GM21737 (cell line): ENCODE data around the gene SALL1.

Source experiments
- ATAC-seq: cut with Tn5 transposase; IDR thresholded peaks from one replicate; pipeline ENCODE4 v1.9.1; 2021; ENCODE audit warnings: mild to moderate bottlenecking, moderate library complexity; ENCODE audit not compliant: unreplicated experiment

Gene SALL1

DNA sequence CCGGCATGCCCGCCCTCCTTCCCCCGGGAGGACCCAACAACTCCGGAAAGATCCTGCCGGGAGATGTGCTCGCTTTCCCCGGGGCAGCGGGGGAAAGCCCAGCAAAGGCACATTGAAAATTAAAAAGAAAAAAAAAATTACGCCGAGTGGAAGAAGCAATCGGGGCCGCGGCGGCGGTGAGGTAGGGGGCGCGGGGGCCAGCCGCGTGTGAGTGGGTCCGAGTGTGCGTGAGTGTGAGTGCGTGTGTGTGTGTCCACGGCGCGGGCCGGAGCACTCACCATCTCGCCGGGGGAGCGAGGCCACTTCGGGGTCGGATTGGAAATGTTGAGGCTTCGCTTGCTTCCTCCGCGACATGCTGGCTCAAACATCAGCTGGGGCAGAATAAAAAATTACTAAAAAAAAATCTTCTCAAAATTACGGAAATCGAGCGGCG lies at the start of gene SALL1:
SALL1 (minus strand) TSS at position 383 of the 433 bp plus-strand sequence; CDS start at position 354, 29 bp downstream.
- no peak for ATAC-seq

- no peak for ATAC-seq
These were observed 49.7 kb upstream of the SALL1 start for GRCh38 chr16:51200793-51201192.

DNA sequence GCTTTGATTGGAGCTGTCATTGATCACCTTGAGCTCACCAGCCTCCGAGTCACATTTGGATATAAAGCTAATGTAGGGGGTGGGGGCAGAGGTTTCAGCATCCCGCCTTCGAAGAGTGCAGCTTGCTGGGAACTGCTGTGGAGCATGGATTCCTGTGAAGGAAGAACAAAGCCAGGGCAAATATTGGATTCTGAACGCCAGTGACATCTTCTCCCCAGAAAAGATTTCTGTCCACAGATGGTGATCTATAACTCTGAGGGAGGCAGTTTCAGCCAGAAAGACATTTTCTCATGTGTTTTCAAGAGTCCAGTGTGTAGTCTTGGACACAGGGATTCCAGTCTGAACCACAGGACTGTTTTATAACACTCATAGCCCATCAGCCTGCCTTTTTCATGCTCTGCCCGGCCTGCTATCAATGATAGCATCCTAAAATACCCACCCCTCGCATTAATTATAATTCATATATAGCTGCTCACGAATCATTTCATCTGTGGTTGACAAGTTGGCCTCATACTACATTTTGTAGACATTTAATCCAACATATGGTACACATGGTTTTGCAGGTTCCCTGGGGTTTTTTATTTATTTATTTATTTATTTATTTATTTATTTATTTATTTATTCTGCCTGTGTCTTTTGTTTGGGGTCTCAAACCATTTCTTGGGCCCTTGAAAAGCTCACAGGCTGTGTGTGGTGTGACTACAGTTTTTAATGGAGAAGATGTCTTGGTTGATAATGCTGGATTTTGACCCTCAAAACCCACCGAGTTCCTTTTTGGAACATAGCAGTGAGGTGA lies 47.1 kb upstream of the SALL1 start:
- ATAC-seq, result no peak

DNA sequence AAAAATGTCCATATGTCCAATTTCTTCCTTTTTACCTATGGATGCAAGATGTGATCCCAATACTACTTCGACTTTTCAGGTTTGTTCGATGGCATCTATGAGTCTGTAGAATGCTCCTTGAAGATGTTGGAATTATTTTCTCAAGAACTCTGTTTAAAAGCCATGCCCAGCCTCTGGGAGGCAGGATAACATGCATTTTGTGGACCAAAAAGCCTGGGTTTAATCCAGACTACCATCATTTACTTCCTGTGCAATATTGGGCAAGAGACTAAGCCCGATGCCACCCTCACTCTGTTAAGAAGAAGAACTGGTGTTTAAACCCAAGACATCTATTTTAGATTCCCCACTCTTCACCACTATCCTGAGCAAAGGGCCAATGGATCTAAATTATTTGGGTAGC lies 42.8 kb upstream of the SALL1 start:
- no peak for ATAC-seq

- no peak for ATAC-seq
These were observed 33.8 kb upstream of the SALL1 start for GRCh38 chr16:51184702-51185433.

DNA sequence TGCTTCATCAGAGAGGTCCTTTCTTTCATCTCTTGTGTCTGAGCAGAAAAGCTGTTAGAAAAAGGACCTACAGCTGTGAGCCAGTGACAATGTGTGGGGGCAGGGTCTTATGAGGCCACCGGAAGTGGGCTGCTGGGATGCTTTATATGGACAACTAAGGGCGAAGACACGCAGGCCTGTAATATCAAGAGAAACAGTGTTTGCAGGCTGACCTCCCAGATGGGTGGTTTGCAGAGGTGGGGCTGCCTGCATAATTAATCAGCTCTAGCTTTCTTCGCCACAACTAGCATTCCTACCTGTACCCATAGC lies 30.4 kb upstream of the SALL1 start:
- ATAC-seq, result no peak

DNA sequence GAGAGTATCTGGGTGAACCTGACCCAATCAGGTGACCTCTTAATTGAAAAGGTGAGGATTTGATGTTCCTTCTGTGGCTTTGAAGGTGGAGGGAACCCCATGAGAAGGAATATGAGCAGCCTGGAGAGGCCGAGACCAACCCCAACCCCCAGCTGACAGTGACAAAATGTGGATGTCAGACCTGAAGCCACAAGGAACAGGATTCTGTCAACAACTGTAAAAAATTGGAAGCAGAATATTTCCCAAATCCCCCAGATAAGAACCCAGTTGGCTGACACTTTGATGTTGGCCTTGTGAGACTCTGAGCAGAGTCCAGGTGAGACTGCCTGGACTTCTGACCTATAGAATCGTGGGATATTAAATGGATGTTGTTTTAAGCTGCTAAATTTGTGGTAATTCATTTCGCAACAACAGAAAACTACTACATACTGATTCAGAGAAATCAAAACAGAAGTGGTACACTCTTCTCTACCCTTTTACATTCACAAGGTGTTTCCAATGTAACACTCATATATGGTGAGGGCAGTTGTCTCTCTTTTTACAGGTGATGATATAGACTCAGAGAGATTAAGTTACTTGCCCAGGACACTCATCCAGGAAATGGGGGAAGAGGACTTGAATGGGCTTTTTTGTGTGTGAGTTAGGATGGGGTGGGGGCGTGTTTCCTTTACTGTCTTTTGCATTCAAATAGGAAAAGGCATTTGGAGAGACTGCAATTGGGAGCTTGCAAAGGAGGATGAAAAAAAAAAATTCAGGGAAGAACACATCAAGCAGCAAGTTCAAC lies 29.8 kb upstream of the SALL1 start:
- no peak for ATAC-seq

DNA sequence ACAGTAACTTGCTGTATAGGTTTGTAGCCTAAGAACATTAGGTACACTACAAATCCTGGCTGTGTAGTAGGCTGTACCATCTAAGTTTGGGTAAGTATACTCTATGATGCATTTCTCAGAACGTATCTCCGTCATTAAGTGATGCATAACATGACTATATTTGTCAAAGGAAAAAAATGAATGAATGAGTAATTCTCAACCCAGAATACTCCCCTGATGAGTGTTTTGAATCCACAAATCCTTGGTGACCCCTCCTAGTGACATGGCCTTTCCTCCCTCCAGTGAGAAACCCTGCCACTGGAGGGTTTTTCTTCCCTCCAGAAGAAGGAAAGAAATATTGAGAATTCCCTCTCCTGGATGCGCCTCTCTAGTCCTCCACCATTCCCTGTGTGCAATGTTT lies 24.0 kb upstream of the SALL1 start:
- no peak for ATAC-seq

GRCh38 chr16:51172368-51172767 lies 21.3 kb upstream of the SALL1 start:
- no peak for ATAC-seq

- ATAC-seq, result no peak
These were observed 17.7 kb upstream of the SALL1 start for GRCh38 chr16:51168755-51169154.

DNA sequence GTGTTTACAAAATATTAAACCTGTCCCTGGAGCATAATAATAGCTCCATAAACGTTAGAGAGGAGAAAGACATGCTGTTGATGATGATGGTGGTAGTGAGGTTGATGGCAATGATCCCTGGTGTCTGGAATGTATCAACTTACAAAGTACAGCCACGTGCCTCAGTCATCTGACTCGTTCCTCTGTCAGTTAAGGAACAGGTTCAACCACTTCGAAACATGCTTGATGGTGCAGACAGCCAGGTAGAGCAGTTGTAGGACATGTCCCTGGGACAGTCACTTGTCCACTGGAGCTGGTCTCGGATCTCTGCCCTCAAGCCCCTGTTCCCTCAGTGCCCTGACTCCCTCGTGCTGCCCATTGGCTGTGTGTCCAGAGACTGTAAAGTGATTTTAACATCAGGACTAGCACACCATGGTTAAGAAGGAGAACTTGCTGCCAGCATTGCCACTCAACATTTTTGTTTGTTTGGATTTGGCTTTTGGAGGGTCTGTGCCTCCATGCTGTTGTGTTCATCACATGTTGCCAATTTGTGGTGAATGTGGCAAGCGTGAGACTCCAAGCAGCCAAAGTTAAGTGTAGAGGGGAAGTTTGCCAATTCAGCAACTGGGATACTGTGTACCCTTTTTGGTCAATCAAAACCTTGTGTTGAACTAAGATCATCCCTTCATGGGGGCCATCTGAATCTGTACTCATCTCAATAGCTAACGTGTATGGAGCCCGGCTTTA lies 16.3 kb upstream of the SALL1 start:
- ATAC-seq, result no peak

GRCh38 chr16:51166541-51166940 lies 15.5 kb upstream of the SALL1 start:
- ATAC-seq, result no peak

DNA sequence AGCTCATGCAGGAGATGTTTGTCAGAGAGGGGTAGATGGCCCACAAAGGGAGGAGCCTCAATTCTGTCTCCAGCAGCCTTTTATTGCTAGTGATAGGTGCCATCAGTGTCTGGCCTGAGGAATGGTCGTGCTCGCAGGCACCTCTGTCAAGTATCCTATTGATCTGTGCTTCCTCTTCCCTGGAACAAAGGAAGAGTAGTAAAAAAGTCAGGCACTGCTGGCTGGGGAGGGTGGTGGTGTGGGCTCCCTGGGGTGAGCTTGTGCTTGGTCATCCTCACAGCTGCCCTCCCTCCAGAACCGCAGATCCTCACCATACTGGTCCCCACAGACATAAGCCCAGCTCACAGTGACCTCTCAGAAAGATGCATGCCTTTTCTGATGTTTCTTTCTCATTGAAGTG lies 15.0 kb upstream of the SALL1 start:
- no peak for ATAC-seq

- no peak for ATAC-seq
These were observed 14.0 kb upstream of the SALL1 start for GRCh38 chr16:51165043-51165442.

- no peak for ATAC-seq
These were observed 13.5 kb upstream of the SALL1 start for GRCh38 chr16:51164574-51164973.

- ATAC-seq, result no peak
These were observed 13.0 kb upstream of the SALL1 start for GRCh38 chr16:51163894-51164566.

DNA sequence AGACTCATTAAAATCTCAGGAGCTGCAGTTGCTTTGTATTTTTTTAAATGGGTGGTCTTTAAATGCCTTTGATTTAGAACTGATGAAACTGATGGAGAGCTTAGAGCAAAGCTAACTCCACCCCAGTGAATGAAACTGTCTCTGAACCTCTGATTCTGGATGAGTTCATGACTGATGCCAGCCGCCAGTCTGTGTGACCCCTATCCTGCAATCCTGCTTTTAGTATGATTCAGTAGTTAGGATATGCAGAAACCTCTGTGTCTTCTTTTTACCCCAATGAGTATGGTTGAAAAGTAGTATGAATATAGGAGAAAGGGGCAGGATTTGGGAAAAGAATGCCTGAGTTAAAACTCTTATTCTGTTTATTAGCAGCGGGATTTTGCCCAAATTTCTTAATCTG lies 12.3 kb upstream of the SALL1 start:
- ATAC-seq, result no peak

DNA sequence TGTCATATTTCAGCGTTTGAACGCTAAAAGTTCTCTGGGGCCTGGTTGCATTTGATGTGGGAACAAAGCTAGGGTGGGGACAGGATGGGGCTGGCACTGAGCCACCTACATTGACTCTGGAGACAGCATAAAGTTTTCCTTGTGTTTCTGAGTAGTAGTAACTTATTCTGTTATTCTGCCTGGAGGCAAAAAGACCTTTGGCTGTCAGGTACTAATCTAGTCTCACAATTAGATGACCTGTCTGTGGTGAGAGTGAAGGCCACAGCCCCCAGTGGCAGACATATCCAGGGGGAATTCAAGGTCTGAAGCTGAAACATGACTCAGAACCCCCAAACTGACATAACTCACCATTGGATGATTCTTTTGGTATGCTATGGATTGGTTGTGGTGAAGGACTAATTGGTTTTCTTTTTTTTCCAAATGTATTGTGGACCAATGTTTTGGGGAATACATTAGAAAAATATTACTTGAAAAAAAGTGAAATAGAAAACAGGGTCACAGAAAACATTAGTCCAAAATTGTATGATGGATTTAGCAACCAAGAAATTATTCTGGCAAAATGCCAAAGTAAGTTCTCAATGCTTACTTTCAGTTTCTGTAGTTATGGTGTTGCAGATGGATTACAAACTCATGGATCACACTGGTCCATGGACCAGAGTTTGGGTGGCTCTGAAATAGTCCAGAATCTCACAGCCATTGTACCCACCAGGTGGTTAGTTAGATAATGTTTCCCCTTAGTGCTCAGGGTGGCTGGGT lies 10.5 kb upstream of the SALL1 start:
- ATAC-seq, result no peak

- ATAC-seq, result no peak
These were observed 8.8 kb upstream of the SALL1 start for GRCh38 chr16:51159865-51160264.

DNA sequence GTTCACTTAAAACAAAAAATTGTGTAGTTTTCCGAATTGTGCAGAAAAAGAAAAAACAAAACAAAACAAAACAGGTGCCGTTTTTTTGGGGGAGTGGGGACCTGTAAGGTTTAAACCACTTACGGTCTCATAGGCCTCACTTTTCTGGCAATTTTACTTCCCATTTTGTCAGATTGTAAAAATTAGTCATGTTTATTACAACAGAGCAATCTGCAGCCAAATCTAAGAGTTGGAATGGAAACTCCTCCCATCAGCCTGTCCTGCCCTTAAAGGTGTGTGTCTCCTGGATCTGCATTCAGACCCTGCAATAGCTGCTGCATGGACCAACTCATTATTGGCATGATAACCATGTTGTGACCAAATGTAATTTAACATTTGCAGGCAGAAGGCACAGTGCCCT lies 8.2 kb upstream of the SALL1 start:
- no peak for ATAC-seq
